Activated CD4-positive, alpha-beta T cell treated with anti-CD3 and anti-CD28 coated beads, Interleukin-2, amount 50 U/mL, for 4 hours (primary cell): Measurements from ENCODE around the gene IYD.
"Not testable (repeated sequence)": the region's sequence is repeated elsewhere in the genome, so short reads cannot be mapped to it uniquely, and the experiment has no call there.

Experiments used
- DNase-seq, 2 experiments: peaks; one replicate each; pipeline ENCODE4 v3.0.0-alpha.2; 2020

Gene IYD

GRCh38 chr6:150435832-150436231 lies 67.0 kb downstream of the IYD start:
- no peak for DNase-seq

- no peak for DNase-seq
These were observed 70.6 kb downstream of the IYD start for GRCh38 chr6:150439373-150439772.

GRCh38 chr6:150443621-150444020 lies 74.8 kb downstream of the IYD start:
- DNase-seq, result no peak

GRCh38 chr6:150444308-150444707 lies 75.5 kb downstream of the IYD start:
- DNase-seq, result no peak

DNA sequence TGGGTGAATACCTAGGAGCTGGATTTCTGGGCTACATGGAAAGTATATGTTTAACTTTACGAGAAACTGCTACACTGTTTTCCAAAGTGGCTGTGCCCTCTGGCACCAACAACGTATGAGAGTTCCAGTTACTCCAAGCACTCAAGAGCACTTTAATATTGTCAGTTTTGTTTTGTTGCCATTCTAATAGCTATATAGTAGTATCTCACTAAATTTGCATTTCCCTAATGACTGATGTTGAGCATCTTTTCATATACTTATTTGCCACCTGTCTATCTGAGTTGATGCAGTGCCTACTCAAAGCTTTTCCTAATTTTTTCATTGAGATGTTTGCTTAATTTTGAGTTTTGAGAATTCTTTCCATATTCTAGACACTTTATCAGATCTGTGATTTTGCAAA lies 76.7 kb downstream of the IYD start:
- no peak for DNase-seq

DNA sequence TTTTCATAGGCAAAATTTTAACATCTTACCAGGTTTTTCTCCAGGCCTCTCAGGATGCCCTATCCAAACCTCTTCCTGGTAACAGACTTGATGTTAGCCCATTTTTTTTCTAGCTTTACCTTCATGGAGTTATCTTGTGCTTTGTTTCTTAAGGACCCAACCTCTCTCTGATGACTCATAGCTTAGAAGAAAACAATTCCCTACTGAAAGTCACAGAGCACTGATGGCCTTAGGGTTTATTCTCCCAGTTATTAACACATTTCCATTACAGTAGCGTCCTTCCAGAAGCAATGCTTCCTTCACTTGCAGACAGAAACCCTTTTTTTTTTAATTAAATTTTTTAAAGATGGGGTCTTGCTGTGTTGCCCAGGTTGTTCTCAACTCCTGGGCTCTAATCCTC lies 79.4 kb downstream of the IYD start:
- no peak for DNase-seq

DNA sequence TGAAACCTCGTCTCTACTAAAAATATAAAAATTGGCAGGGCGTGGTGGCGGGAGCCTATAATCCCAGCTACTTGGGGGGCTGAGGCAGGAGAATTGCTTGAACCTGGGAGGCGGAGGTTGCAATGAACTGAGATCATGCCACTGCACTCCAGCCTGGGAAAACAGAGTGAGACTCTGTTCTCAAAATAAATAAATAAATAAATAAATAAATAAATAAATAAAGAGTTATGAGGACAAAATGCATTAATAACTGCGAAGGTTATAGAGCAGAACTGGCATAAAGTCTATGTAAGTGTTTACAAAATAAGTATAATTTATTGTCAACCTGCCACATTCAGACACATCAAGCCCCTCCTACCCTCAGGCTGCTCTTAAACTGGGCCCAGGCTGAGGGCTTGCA lies 80.2 kb downstream of the IYD start:
- DNase-seq, result not testable (repeated sequence)

- DNase-seq, result no peak
These were observed 82.1 kb downstream of the IYD start for GRCh38 chr6:150450918-150451317.

- DNase-seq, result no peak
These were observed 83.1 kb downstream of the IYD start for GRCh38 chr6:150451807-150452427.

- no peak for DNase-seq
These were observed 83.8 kb downstream of the IYD start for GRCh38 chr6:150452428-150453243.

- DNase-seq, result no peak
These were observed 84.5 kb downstream of the IYD start for GRCh38 chr6:150453357-150453756.
